Memory B cell (primary cell): ENCODE measurements around the gene PRX.
"Not testable (repeated sequence)": the region's sequence is repeated elsewhere in the genome, so short reads cannot be mapped to it uniquely, and the experiment has no call there.

ENCODE experiments used
- ATAC-seq: fragments of 150-1000 bp; cut with Tn5 transposase; 2 replicates; pipeline ENCODE4 v1.10.0; 2021; ENCODE audit warnings: low read depth, mild to moderate bottlenecking, moderate library complexity
- DNase-seq, 2 donors: peaks; one replicate each; pipeline ENCODE4 v3.0.0; 2022; ENCODE audit warnings: low spot score in 2 of 2
- H3K27ac Mint-ChIP-seq: one replicate; pipeline ENCODE4 v1.8.0; 2022; ENCODE audit warnings: mild to moderate bottlenecking, moderate library complexity, mixed read lengths
- H3K27me3 Mint-ChIP-seq: one replicate; pipeline ENCODE4 v1.8.0; 2022; ENCODE audit warnings: mixed read lengths
- H3K36me3 Mint-ChIP-seq: one replicate; pipeline ENCODE4 v1.8.0; 2022; ENCODE audit warnings: mild to moderate bottlenecking, mixed read lengths
- H3K4me1 Mint-ChIP-seq: one replicate; pipeline ENCODE4 v1.8.0; 2022; ENCODE audit warnings: mixed read lengths
- H3K4me3 Mint-ChIP-seq: one replicate; pipeline ENCODE4 v1.8.0; 2022; ENCODE audit warnings: mild to moderate bottlenecking, moderate library complexity, mixed read lengths
- H3K9me3 Mint-ChIP-seq: one replicate; pipeline ENCODE4 v1.8.0; 2022; ENCODE audit warnings: mixed read lengths

Gene PRX

DNA sequence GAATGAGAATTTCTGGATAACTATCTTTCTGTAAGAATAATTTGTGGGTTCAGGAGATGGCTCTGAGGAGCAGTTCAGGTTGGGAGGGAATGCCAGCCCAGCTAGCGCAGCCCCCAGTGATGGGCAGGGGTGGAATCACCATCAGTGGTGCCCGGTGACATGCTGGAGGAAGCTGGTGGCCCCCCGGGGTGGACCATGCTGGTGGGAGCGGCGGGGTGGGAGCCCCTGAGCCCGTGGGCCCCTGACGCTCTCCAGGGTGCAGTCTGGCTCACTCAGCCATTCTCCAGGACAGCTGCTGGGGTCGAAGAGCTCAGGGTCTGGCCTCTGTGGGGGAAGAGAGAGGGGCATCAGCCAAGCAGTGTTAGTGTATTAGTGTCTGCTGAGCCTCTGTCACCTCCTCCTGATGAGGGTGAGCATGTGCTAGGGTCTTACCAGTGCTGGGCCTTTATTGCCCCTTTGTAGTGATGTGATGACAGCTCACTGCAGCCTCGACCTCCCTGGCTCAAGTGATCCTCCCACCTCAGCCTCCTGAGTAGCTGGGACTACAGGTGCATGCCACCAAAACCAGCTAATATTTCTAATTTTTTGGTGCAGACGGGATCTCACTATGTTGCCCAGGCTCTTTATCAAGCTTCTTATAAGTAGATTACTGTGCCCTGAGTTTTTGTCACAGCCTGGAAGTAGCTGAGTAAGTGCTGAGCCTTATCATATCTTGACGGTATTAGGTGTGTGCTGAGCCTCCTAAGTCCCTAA lies 33.6 kb downstream of the PRX start:
- no peak for ATAC-seq
- Mint-ChIP-seq H3K4me3 (no peak overlapping the region), H3K36me3 (peaks cover 10% of the 10 kb centered on the region), H3K27ac (no peak overlapping the region), H3K4me1 (no peaks in the 10 kb centered on the region), H3K9me3 (no peaks in the 10 kb centered on the region), H3K27me3 (no peaks in the 10 kb centered on the region)
- DNase-seq: no peak

DNA sequence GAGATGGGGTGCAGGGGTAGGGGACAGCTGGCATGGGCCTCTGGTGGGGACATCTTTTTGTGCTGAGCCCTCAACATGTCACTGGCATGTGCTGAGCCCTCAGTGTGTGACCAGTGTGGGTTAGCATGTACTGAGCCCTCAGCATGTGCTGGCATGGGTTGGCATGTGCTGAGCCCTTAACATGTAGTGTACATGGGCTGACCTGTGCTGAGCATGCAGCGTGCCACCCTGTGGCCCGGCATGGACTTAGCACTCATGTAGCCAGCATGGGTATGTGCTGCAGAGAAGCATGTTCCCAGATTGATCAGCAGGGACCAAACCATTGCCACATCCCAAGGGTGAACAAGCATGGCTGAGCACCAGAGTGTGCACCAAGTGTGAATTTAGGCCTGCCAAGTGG lies 34.7 kb downstream of the PRX start:
- DNase-seq (no peak), ATAC-seq (no peak)
- H3K4me3 Mint-ChIP-seq: no peak overlapping the region
- H3K4me1 Mint-ChIP-seq: no peaks in the 10 kb centered on the region
- no peaks in the 10 kb centered on the region for H3K27me3 Mint-ChIP-seq
- no peaks in the 10 kb centered on the region for H3K9me3 Mint-ChIP-seq
- H3K36me3 Mint-ChIP-seq: peaks cover 13% of the 10 kb centered on the region
- no peak overlapping the region for H3K27ac Mint-ChIP-seq

DNA sequence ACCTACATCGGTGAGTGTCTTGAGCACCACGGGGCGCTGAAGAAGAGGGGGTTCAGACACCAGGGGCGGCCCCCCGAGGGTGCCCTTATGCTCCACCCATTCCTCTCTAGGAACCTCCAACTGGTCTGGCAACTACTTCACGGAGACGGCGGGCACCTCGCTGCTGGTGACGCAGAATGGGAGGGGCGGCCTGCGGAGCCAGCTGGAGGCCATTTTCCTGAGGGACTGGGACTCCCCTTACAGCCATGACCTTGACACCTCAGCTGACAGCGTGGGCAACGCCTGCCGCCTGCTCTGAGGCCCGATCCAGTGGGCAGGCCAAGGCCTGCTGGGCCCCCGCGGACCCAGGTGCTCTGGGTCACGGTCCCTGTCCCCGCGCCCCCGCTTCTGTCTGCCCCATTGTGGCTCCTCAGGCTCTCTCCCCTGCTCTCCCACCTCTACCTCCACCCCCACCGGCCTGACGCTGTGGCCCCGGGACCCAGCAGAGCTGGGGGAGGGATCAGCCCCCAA lies 35.2 kb downstream of the PRX start:
- Mint-ChIP-seq H3K4me1 (no peaks in the 10 kb centered on the region), H3K27ac (no peak overlapping the region), H3K36me3 (peaks cover 13% of the 10 kb centered on the region), H3K9me3 (no peaks in the 10 kb centered on the region), H3K4me3 (no peak overlapping the region), H3K27me3 (no peaks in the 10 kb centered on the region)
- ATAC-seq: no peak
- no peak for DNase-seq

DNA sequence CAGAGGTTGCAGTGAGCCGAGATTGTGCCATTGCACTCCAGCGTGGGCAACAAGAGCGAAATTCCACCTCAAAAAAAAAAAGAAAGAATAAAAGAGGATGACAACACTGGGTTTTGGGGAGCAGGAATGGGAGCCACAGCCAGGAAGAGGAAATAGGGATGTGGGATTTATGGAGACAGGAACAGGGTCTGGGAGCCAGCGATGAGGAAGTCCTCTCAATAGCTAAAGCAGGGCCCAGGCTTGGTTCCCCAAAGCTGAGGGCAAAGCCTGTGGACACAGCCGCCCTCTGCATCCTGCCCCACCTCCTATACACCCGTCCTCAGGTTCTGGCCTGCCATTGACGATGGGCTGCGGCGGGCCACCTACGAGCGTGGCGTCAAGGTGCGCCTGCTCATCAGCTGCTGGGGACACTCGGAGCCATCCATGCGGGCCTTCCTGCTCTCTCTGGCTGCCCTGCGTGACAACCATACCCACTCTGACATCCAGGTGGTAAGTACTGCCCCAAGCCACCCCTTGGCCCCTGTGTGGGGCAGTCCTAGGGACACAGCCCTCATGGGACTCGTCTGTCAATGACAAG lies 36.8 kb downstream of the PRX start:
- no peak overlapping the region for H3K27ac Mint-ChIP-seq

DNA sequence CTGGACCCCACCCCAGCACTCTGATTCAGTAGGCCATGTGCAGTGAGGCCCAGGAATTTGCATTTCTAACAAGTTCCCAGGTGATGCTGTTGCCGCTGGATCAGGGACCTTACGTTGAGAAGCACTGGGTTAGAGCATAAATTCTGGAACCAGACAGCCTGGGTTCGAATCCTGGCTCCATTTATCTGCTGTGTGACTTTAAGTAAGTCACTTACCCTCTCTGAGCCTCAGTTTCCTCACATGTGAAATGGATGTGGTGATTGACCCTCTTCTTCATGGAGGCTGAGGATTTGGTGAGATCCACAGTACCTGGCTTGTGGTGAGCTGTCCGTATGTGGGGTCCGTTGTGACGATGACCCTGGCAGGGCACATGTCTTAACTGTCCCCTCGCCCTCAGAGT lies 39.1 kb downstream of the PRX start:
- peaks cover 5% of the 10 kb centered on the region for H3K4me1 Mint-ChIP-seq
- H3K4me3 Mint-ChIP-seq: no peak overlapping the region
- DNase-seq: no peak
- no peak overlapping the region for H3K27ac Mint-ChIP-seq
- peaks cover 15% of the 10 kb centered on the region for H3K36me3 Mint-ChIP-seq
- ATAC-seq: no peak
- H3K27me3 Mint-ChIP-seq: no peaks in the 10 kb centered on the region
- no peaks in the 10 kb centered on the region for H3K9me3 Mint-ChIP-seq

More for the DNA sequence above, 36.8 kb downstream of the PRX start:
- H3K27me3 Mint-ChIP-seq: no peaks in the 10 kb centered on the region
- ATAC-seq (no peak), DNase-seq (no peak)
- peaks cover 13% of the 10 kb centered on the region for H3K36me3 Mint-ChIP-seq
- H3K4me3 Mint-ChIP-seq: no peak overlapping the region
- H3K4me1 Mint-ChIP-seq: no peaks in the 10 kb centered on the region
- no peaks in the 10 kb centered on the region for H3K9me3 Mint-ChIP-seq

DNA sequence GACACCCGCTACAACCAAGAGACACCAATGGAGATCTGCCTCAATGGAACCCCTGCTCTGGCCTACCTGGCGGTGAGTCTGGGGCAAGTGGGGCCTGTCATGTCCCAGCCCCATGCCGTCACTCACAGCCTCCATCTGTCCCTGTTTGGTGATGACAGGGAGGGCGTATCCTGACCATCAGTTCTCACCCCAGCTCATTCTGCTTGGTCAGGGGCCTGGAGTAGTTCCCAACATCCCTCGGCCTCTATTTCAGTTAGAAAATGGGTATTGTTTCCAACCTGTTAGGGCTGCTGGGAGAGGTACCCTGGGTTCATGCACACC lies 41.4 kb downstream of the PRX start:
- no peak overlapping the region for H3K4me3 Mint-ChIP-seq
- DNase-seq: no peak
- no peak overlapping the region for H3K27ac Mint-ChIP-seq
- H3K27me3 Mint-ChIP-seq: no peaks in the 10 kb centered on the region
- H3K9me3 Mint-ChIP-seq: no peaks in the 10 kb centered on the region
- no peak for ATAC-seq
- H3K4me1 Mint-ChIP-seq: peaks cover 5% of the 10 kb centered on the region
- H3K36me3 Mint-ChIP-seq: peaks cover 15% of the 10 kb centered on the region

DNA sequence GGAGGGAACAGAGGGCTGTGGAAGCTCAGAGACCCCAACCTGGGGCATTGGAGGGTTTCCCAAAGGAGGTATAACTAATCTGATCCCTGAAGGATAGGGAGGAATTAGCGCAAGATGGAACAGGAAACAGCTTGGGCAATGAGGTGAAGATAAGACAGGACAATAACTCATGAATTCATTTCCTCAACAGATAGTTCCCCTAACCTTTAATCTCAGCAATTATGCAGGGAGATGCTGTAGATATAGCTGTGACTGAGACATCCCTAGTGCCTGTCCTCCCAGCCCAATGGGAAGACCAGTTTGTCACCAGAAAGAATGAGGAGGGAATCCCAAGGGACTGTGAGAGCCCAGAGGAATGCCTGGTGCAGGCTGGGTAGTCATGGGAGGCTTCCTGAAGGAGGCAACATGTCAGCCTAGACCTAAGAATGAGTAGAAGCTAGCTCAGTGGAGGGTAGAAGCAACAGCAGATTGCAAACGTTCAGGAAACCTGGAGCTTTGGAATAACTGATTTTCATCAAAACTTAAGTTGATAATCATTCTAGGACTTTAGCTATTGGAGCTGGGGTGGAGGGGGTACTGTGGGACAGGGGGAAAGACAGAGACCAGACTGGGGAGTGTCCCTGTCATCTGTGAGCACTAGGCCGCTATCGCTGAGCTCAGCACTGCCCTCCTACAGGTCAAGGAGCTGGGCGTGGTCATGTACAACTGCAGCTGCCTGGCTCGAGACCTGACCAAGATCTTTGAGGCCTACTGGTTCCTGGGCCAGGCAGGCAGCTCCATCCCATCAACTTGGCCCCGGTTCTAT lies 42.0 kb downstream of the PRX start:
- H3K4me1 Mint-ChIP-seq: peaks cover 5% of the 10 kb centered on the region
- no peak for ATAC-seq
- DNase-seq: no peak

DNA sequence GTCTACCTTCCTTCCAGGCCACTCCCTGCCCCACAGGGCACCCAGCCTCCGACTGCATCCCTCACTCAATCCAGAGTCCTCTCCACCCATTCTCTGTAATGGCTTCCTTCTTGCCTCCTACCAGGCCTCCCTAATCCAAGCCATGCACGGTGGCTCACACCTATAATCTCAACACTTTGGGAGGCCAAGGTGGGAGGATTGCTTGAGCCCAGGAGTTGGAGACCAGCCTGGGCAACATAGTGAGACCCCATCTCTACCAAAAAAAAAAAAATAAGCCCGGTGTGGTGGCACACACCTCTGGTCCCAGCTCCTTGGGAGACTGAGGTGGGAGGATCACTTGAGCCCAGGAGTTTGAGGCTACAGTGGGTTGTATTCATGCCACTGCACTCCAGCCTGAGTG lies 42.9 kb downstream of the PRX start:
- ATAC-seq, H3K9me3 Mint-ChIP-seq, H3K4me3 Mint-ChIP-seq, H3K27me3 Mint-ChIP-seq, DNase-seq, H3K27ac Mint-ChIP-seq, H3K4me1 Mint-ChIP-seq: not testable (repeated sequence)
- peaks cover 11% of the 10 kb centered on the region for H3K36me3 Mint-ChIP-seq

More for the DNA sequence above, 42.0 kb downstream of the PRX start:
- Mint-ChIP-seq H3K9me3 (no peaks in the 10 kb centered on the region), H3K27me3 (no peaks in the 10 kb centered on the region), H3K27ac (no peak overlapping the region), H3K4me3 (no peak overlapping the region), H3K36me3 (peaks cover 13% of the 10 kb centered on the region)

DNA sequence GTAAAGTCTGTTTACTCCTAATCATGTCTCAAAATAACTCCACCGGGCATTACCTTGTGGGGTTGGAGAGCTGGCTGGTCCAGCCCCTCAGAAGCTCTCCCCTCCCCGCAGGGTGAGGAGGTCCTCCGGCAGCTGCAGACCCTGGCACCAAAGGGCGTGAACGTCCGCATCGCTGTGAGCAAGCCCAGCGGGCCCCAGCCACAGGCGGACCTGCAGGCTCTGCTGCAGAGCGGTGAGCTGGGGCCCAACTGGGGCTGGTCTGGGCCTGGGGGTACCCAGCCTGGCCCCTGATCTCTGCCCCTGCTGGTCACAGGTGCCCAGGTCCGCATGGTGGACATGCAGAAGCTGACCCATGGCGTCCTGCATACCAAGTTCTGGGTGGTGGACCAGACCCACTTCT lies 43.4 kb downstream of the PRX start:
- DNase-seq (no peak), ATAC-seq (no peak)
- no peak overlapping the region for H3K27ac Mint-ChIP-seq
- H3K36me3 Mint-ChIP-seq: peaks cover 8% of the 10 kb centered on the region
- H3K9me3 Mint-ChIP-seq: no peaks in the 10 kb centered on the region
- H3K27me3 Mint-ChIP-seq: no peaks in the 10 kb centered on the region
- no peak overlapping the region for H3K4me3 Mint-ChIP-seq
- peaks cover 8% of the 10 kb centered on the region for H3K4me1 Mint-ChIP-seq

DNA sequence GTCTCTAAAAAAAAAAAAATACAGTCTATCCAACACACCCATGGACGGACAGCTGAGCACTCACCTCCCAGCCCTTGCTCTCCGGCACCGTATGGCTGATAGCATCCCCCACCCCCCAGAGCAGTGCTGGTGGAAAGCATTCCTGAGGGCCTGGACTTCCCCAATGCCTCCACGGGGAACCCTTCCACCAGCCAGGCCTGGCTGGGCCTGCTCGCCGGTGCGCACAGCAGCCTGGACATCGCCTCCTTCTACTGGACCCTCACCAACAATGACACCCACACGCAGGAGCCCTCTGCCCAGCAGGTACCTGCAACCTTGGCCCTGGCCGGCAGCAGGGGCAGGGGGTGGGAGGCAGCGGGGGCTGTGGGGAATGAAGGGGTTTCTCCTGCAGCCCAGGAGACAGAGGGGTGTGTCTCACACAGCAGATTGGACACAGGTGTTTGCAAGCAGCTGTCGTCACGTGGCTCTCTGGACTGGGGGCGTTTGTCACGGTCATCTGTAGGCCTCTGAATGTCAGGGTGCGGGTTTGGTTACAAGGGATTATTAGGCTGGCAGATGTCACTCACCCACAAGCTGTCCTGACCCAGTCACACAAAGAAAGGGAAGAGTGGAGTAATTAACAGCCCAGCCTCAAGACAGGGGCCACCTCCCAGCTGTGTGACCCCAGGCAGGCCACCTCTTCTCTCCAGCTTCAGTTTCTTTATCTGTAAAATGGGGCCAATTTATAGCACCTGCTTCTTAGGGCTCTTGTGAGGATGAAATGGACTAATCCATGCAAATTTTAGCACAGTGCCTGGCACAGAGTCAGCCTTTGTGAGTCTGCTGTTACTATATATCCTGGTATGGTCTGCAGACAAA lies 45.4 kb downstream of the PRX start:
- DNase-seq: no peak
- no peak overlapping the region for H3K27ac Mint-ChIP-seq
- peaks cover 14% of the 10 kb centered on the region for H3K4me1 Mint-ChIP-seq
- no peaks in the 10 kb centered on the region for H3K9me3 Mint-ChIP-seq
- H3K4me3 Mint-ChIP-seq: no peak overlapping the region
- no peak for ATAC-seq
- H3K27me3 Mint-ChIP-seq: no peaks in the 10 kb centered on the region
- peaks cover 8% of the 10 kb centered on the region for H3K36me3 Mint-ChIP-seq

DNA sequence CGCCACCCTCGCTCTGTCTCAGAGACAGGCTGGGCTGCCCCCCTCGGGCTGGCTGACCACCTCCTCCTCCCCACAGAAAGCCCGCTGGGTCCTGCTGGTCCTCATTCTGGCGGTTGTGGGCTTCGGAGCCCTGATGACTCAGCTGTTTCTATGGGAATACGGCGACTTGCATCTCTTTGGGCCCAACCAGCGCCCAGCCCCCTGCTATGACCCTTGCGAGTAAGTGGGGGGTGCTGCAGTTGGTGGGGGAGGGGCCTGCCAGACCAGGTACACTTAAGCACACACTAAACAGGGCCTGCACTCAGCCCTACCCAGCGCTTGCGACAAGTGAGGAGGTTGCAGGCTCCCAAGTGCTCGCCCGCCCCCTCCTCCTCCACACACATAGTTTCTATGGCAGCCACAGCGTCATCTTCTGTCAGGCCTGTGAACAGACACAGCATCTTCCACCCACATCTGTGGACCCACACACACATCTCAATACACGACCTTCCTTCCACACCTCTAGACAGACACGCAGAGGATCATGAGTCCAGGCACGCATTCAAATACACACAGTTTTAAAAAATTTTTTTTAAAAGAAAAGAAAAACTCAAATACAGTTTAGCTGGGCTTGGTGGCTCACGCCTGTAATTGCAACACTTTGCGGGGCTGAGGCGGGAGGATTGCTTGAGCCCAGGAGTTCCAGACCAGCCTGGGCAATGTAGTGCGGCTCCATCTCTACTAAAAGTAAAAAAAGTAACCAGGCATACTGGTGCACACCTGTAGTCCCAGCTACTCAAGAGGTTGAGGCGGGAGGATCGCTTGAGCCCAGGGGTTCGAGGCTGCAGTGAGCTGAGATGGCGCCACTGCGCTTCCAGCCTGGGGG lies 46.2 kb downstream of the PRX start:
- Mint-ChIP-seq H3K27me3 (no peaks in the 10 kb centered on the region), H3K36me3 (peaks cover 12% of the 10 kb centered on the region), H3K4me1 (peaks cover 14% of the 10 kb centered on the region), H3K27ac (no peak overlapping the region), H3K4me3 (no peak overlapping the region), H3K9me3 (no peaks in the 10 kb centered on the region)
- DNase-seq (no peak), ATAC-seq (no peak)

DNA sequence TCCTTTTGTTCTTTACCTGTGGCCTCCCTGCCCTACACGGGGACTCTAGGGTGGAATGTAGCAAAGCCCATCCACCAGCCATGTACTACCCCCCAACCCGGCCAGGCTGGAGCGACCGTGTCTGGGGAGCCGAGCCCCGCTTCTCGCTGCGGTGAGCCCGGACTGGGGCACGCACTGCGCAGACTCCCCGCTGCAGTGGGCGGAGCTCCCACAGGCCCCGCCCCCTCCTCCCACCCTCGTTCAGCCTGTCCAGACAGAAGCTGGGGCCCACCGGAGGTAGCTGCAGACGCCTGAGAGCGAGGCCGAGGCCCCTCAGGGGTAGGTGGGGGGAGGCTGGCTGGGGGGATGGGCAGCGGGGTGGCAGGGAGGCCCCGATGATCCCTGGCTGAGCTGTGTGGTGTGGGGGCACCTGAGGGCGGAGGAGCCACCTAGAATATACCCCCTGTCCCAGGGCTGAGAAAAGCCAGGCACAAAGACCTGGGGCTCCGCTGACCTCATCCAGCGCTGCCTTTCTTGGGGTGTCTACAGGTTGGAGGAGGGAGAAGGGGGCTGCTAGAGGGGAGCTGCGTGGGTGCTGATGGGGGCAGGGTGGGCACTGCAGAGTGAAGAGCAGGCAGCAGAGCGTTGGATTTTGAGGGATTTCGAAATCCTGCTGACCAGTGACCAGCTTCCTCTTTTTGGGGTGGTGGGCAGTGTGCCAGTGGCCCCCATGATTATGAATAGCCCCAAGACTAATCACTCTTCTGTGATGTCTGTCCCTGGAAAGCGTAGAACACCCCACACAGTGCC lies 47.4 kb downstream of the PRX start:
- Mint-ChIP-seq H3K27ac (no peak overlapping the region), H3K36me3 (peaks cover 14% of the 10 kb centered on the region), H3K27me3 (no peaks in the 10 kb centered on the region), H3K4me1 (peaks cover 13% of the 10 kb centered on the region), H3K4me3 (no peak overlapping the region), H3K9me3 (no peaks in the 10 kb centered on the region)
- DNase-seq: no peak
- ATAC-seq: peak; percentile 44
